Liver (tissue), 9 donors: ENCODE results near the gene YPEL4. TPM values are rescaled to one million over a fixed set of nuclear protein-coding genes. Genes with fewer than 3 reads are reported as not detected.

Source experiments
- DNase-seq: peaks from one replicate; pipeline ENCODE4 v3.0.0-alpha.2; 2017; ENCODE audit warnings: low spot score
- H3K27ac ChIP-seq, 2 donors: one replicate each; pipeline ENCODE4 v1.7.0; 2013; ENCODE audit warnings: inconsistent platforms in 2 of 2, low read length in 2 of 2, control low read depth in 1 of 2, low read depth in 1 of 2, mild to moderate bottlenecking in 1 of 2
- H3K27me3 ChIP-seq, 4 donors: one replicate each; pipeline versions ENCODE4 v1.6.1 to v1.7.0; 2013; ENCODE audit warnings: low read length in 3 of 4, inconsistent platforms in 1 of 4, mild to moderate bottlenecking in 1 of 4, moderate library complexity in 1 of 4; ENCODE audit not compliant: control insufficient read depth in 4 of 4, insufficient read depth in 4 of 4
- H3K36me3 ChIP-seq, 4 donors: one replicate each; pipeline versions ENCODE4 v1.6.1 to v1.7.0; 2013; ENCODE audit warnings: low read length in 3 of 4, mild to moderate bottlenecking in 3 of 4, low read depth in 1 of 4, moderate library complexity in 1 of 4; ENCODE audit not compliant: control insufficient read depth in 4 of 4, insufficient read depth in 3 of 4
- H3K4me1 ChIP-seq, 4 donors: one replicate each; pipeline versions ENCODE4 v1.6.1 to v1.7.0; 2013; ENCODE audit warnings: low read length in 3 of 4, mild to moderate bottlenecking in 3 of 4, moderate library complexity in 1 of 4; ENCODE audit not compliant: control insufficient read depth in 4 of 4, insufficient read depth in 4 of 4
- H3K4me3 ChIP-seq, 3 donors: one replicate each; pipeline versions ENCODE4 v1.6.1 to v1.7.0; 2013; ENCODE audit warnings: low read length in 3 of 3, control low read depth in 1 of 3, low read depth in 1 of 3, mild to moderate bottlenecking in 1 of 3
- H3K9ac ChIP-seq, 2 donors: one replicate each; pipeline ENCODE4 v1.7.0; 2013; ENCODE audit warnings: low read length in 2 of 2, mild to moderate bottlenecking in 2 of 2, moderate library complexity in 2 of 2, control low read depth in 1 of 2, low read depth in 1 of 2
- H3K9me3 ChIP-seq, 4 donors: one replicate each; pipeline versions ENCODE4 v1.6.1 to v1.7.0; 2013; ENCODE audit warnings: low read length in 3 of 4; ENCODE audit not compliant: control insufficient read depth in 4 of 4
- EGR1 ChIP-seq, 2 donors: IDR thresholded peaks; 2 replicates each; pipeline ENCODE4 v1.6.1; 2016 to 2018; ENCODE audit warnings: antibody characterized with exemption in 2 of 2, low read depth in 2 of 2
- FOXA1 ChIP-seq: IDR thresholded peaks from 2 replicates; pipeline ENCODE4 v1.6.1; 2016; ENCODE audit warnings: antibody characterized with exemption
- FOXA2 ChIP-seq: IDR thresholded peaks from 2 replicates; pipeline ENCODE4 v1.6.1; 2016; ENCODE audit warnings: antibody characterized with exemption
- GABPA ChIP-seq, 2 donors: IDR thresholded peaks in 1 of 2; conservative IDR thresholded peaks in 1 of 2; 2 replicates each; pipeline ENCODE4 v1.6.1; 2016; ENCODE audit warnings: antibody characterized with exemption in 2 of 2, mild to moderate bottlenecking in 1 of 2, moderate library complexity in 1 of 2
- HNF4A ChIP-seq, 2 donors: conservative IDR thresholded peaks; 2 replicates each; pipeline ENCODE4 v1.6.1; 2016; ENCODE audit warnings: antibody characterized with exemption in 2 of 2, mild to moderate bottlenecking in 2 of 2
- HNF4G ChIP-seq: IDR thresholded peaks from 2 replicates; pipeline ENCODE4 v1.6.1; 2016; ENCODE audit warnings: antibody characterized with exemption
- JUND ChIP-seq, 2 donors: IDR thresholded peaks; 2 replicates each; pipeline ENCODE4 v1.6.1; 2016; ENCODE audit warnings: antibody characterized with exemption in 2 of 2
- NR2F2 ChIP-seq: IDR thresholded peaks from 2 replicates; pipeline ENCODE4 v1.6.1; 2016; ENCODE audit warnings: antibody characterized with exemption
- RAD21 ChIP-seq, 2 donors: IDR thresholded peaks; 2 replicates each; pipeline ENCODE4 v1.6.1; 2016; ENCODE audit warnings: antibody characterized with exemption in 2 of 2, mild to moderate bottlenecking in 2 of 2
- RXRA ChIP-seq, 2 donors: IDR thresholded peaks; 2 replicates each; pipeline ENCODE4 v1.6.1; 2017 to 2018; ENCODE audit warnings: antibody characterized with exemption in 2 of 2, mild to moderate bottlenecking in 1 of 2
- SP1 ChIP-seq: IDR thresholded peaks from 2 replicates; pipeline ENCODE4 v1.6.1; 2018; ENCODE audit warnings: antibody characterized with exemption, mild to moderate bottlenecking
- TAF1 ChIP-seq: conservative IDR thresholded peaks from 2 replicates; pipeline ENCODE4 v1.6.1; 2016; ENCODE audit warnings: antibody characterized with exemption, mild to moderate bottlenecking
- YY1 ChIP-seq: IDR thresholded peaks from 2 replicates; pipeline ENCODE4 v1.6.1; 2016; ENCODE audit warnings: antibody characterized with exemption, mild to moderate bottlenecking
- WGBS: extraction: QIAGEN DNeasy Blood & Tissue Kit; methylation state at CpG from one replicate; pipeline ENCODE4 v1.1.7; 2013; 5-methylcytosine and 5-hydroxymethylcytosine counted together
- polyA plus RNA-seq, 2 donors: library from polyadenylated mRNA; stranded (reverse) in 1 of 2; unstranded in 1 of 2; fragments of 200-250 nt in 1 of 2; fragments of >200 nt in 1 of 2; fragmentation: Nextera tagmentation in 1 of 2; extraction: Ambion mirVana in 1 of 2; gene quantifications; one replicate each; pipeline versions ENCODE4 v1.2.1 to v1.2.3, GENCODE V29; 2013 to 2015
- total RNA-seq, 2 donors: library from RNA; depleted of rRNA; stranded (reverse); fragments of >200 nt; gene quantifications; one replicate each; pipeline ENCODE4 v1.2.3, GENCODE V29; 2014
- TF ChIP-seq, protein P1 (sequence below): IDR thresholded peaks from 2 replicates; pipeline ENCODE4 v1.6.1; 2016; ENCODE audit warnings: antibody characterized with exemption
- TF ChIP-seq, protein P2 (sequence below): IDR thresholded peaks from 2 replicates; pipeline ENCODE4 v1.6.1; 2016; ENCODE audit warnings: antibody characterized with exemption
- TF ChIP-seq, protein P3 (sequence below): fragments of 150-350 bp; IDR thresholded peaks from 2 replicates; pipeline ENCODE4 v1.5.1; 2017; ENCODE audit warnings: improper control_type of control experiment, low read depth, low read length; ENCODE audit not compliant: missing input control
- TF ChIP-seq, protein P4 (sequence below): IDR thresholded peaks from 2 replicates; pipeline ENCODE4 v1.6.1; 2016; ENCODE audit warnings: antibody characterized with exemption, mild to moderate bottlenecking
- TF ChIP-seq, protein P5 (sequence below): IDR thresholded peaks from 2 replicates; pipeline ENCODE4 v1.6.1; 2016; ENCODE audit warnings: antibody characterized with exemption
- donor health status: healthy.
- donor health status: healthy.
- donor health status: healthy.
- donor health status: healthy.
- donor health status: healthy.

YPEL4 gene
- total and polyA plus RNA-seq, 4 donors, result 0.08 to 19.9 (median 0.22) TPM

DNA sequence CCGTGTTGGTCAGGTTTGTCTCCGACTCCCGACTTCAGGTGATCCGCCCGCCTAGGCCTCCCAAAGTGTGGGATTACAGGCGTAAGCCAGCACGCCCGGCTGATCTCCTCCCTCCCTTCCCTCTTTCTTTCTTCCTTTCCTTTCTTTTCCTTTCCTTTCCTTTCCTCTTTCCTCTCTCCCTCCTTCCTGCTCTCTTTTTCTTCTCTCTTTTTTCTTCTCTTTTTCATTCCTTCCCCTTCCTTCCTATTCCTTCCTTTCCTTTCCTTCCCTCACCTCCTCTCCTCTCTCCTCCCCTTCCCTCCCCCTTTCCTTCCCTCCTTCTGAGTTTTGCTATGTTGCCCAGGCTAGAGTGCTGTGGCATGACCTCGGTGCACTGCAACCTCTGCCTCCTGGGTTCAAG, 14.3 kb upstream of the YPEL4 start:
- no peak for DNase-seq
- peaks cover 9 to 25% (median 16%) of the 10 kb centered on the region in 4 donors for H3K36me3 ChIP-seq
- no peak overlapping the region for H3K9ac ChIP-seq
- peaks cover 0 to 14% (median 11%) of the 10 kb centered on the region in 4 donors for H3K4me1 ChIP-seq
- no peak overlapping the region for H3K4me3 ChIP-seq
- TF ChIP-seq RXRA (IDR thresholded peaks at IDR 0.05) (no peak), SP1 (no peak), FOXA2 (no peak), GABPA (IDR thresholded peaks at IDR 0.05 in 1 of 2, conservative IDR thresholded peaks at IDR 0.05 in 1 of 2) (no peak), RAD21 (IDR thresholded peaks at IDR 0.05) (no peak), HNF4A (conservative IDR thresholded peaks at IDR 0.05) (no peak), EGR1 (IDR thresholded peaks at IDR 0.05; ENCODE audit: low read depth in 2 of 2) (no peak), FOXA1 (no peak), NR2F2 (no peak), YY1 (no peak), TAF1 (no peak), HNF4G (no peak), JUND (IDR thresholded peaks at IDR 0.05) (no peak)
- TF ChIP-seq, protein P1, sequence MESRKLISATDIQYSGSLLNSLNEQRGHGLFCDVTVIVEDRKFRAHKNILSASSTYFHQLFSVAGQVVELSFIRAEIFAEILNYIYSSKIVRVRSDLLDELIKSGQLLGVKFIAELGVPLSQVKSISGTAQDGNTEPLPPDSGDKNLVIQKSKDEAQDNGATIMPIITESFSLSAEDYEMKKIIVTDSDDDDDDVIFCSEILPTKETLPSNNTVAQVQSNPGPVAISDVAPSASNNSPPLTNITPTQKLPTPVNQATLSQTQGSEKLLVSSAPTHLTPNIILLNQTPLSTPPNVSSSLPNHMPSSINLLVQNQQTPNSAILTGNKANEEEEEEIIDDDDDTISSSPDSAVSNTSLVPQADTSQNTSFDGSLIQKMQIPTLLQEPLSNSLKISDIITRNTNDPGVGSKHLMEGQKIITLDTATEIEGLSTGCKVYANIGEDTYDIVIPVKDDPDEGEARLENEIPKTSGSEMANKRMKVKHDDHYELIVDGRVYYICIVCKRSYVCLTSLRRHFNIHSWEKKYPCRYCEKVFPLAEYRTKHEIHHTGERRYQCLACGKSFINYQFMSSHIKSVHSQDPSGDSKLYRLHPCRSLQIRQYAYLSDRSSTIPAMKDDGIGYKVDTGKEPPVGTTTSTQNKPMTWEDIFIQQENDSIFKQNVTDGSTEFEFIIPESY, result no peak
- TF ChIP-seq, protein P2, sequence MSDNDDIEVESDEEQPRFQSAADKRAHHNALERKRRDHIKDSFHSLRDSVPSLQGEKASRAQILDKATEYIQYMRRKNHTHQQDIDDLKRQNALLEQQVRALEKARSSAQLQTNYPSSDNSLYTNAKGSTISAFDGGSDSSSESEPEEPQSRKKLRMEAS, result no peak
- TF ChIP-seq, protein P3, sequence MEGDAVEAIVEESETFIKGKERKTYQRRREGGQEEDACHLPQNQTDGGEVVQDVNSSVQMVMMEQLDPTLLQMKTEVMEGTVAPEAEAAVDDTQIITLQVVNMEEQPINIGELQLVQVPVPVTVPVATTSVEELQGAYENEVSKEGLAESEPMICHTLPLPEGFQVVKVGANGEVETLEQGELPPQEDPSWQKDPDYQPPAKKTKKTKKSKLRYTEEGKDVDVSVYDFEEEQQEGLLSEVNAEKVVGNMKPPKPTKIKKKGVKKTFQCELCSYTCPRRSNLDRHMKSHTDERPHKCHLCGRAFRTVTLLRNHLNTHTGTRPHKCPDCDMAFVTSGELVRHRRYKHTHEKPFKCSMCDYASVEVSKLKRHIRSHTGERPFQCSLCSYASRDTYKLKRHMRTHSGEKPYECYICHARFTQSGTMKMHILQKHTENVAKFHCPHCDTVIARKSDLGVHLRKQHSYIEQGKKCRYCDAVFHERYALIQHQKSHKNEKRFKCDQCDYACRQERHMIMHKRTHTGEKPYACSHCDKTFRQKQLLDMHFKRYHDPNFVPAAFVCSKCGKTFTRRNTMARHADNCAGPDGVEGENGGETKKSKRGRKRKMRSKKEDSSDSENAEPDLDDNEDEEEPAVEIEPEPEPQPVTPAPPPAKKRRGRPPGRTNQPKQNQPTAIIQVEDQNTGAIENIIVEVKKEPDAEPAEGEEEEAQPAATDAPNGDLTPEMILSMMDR, result no peak
- TF ChIP-seq, protein P4, sequence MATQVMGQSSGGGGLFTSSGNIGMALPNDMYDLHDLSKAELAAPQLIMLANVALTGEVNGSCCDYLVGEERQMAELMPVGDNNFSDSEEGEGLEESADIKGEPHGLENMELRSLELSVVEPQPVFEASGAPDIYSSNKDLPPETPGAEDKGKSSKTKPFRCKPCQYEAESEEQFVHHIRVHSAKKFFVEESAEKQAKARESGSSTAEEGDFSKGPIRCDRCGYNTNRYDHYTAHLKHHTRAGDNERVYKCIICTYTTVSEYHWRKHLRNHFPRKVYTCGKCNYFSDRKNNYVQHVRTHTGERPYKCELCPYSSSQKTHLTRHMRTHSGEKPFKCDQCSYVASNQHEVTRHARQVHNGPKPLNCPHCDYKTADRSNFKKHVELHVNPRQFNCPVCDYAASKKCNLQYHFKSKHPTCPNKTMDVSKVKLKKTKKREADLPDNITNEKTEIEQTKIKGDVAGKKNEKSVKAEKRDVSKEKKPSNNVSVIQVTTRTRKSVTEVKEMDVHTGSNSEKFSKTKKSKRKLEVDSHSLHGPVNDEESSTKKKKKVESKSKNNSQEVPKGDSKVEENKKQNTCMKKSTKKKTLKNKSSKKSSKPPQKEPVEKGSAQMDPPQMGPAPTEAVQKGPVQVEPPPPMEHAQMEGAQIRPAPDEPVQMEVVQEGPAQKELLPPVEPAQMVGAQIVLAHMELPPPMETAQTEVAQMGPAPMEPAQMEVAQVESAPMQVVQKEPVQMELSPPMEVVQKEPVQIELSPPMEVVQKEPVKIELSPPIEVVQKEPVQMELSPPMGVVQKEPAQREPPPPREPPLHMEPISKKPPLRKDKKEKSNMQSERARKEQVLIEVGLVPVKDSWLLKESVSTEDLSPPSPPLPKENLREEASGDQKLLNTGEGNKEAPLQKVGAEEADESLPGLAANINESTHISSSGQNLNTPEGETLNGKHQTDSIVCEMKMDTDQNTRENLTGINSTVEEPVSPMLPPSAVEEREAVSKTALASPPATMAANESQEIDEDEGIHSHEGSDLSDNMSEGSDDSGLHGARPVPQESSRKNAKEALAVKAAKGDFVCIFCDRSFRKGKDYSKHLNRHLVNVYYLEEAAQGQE, result no peak
- TF ChIP-seq, protein P5, sequence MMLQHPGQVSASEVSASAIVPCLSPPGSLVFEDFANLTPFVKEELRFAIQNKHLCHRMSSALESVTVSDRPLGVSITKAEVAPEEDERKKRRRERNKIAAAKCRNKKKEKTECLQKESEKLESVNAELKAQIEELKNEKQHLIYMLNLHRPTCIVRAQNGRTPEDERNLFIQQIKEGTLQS, result no peak
- no peaks in the 10 kb centered on the region for H3K27me3 ChIP-seq
- no peak overlapping the region for H3K27ac ChIP-seq
- WGBS, result 83% methylated on average over 9 of the region's 9 CpGs
- H3K9me3 ChIP-seq, result no peaks in the 10 kb centered on the region
